ENCODE data around the gene LRP1.

Gene LRP1

GRCh38 chr12:57127726-57128518, at the start of gene LRP1:
Gene LRP1, plus strand, starts transcription at chr12:57128483. Its CDS starts 482 bp downstream, at chr12:57128965.
- TF ChIP-seq CTCF (IDR thresholded peaks at IDR 0.05), result no peak
- Histone ChIP-seq H3K27me3 (no peaks in the 10 kb centered on the region), H3K4me1 (peaks cover 0 to 39% (median 36%) of the 10 kb centered on the region in 4 donors), H3K4me3 (peak within 1 kb of the TSS; percentile 94 to 96), H3K27ac (peak within 1 kb of the TSS; percentile 95 to 99), H3K36me3 (no peaks in the 10 kb centered on the region), H3K9me3 (no peaks in the 10 kb centered on the region)
- peak; percentile 89 to 95 for DNase-seq
- intact Hi-C loops (cut with DNase I; ENCODE audit: low total_unique reads), result loop anchor here (2.0 kb wide), 1 partner anchor 49 kb away; no protein-coding TSS in a partner anchor

- Histone ChIP-seq H3K27ac (peak within 1 kb of the TSS; percentile 73 to 81), H3K4me3 (peak within 1 kb of the TSS; percentile 73 to 77), H3K27me3 (no peaks in the 10 kb centered on the region), H3K4me1 (peaks cover 0 to 20% (median 8%) of the 10 kb centered on the region in 4 donors), H3K36me3 (peaks cover 0 to 12% (median 0%) of the 10 kb centered on the region in 3 donors), H3K9me3 (no peaks in the 10 kb centered on the region)
- peak in 1 of 2 experiments; percentile 8 for TF ChIP-seq CTCF (IDR thresholded peaks at IDR 0.05)
- peak; percentile 99 for DNase-seq
- intact Hi-C loops (cut with DNase I; ENCODE audit: low total_unique reads), result no loop called here
Measured at GRCh38 chr12:57078519-57079404, 49.5 kb upstream of the LRP1 start, which contains the start of gene NEMP1. Gene NEMP1, minus strand, starts transcription at chr12:57078791. Its CDS starts 46 bp downstream, at chr12:57078745.

- Histone ChIP-seq H3K36me3 (peaks cover 0 to 12% (median 0%) of the 10 kb centered on the region in 3 donors), H3K4me3 (no peak overlapping the region), H3K27me3 (no peaks in the 10 kb centered on the region), H3K4me1 (peaks cover 0 to 20% (median 8%) of the 10 kb centered on the region in 4 donors), H3K9me3 (no peaks in the 10 kb centered on the region), H3K27ac (peak overlapping the region; percentile 73 to 81)
- no peak for DNase-seq
- intact Hi-C loops (cut with DNase I; ENCODE audit: low total_unique reads), result no loop called here
- no peak for TF ChIP-seq CTCF (IDR thresholded peaks at IDR 0.05)
Measured at GRCh38 chr12:57079821-57080220, 48.5 kb upstream of the LRP1 start.

GRCh38 chr12:57080855-57081254, 47.4 kb upstream of the LRP1 start:
- Histone ChIP-seq H3K4me3 (no peak overlapping the region), H3K36me3 (peaks cover 0 to 8% (median 0%) of the 10 kb centered on the region in 3 donors), H3K27me3 (no peaks in the 10 kb centered on the region), H3K27ac (no peak overlapping the region), H3K9me3 (no peaks in the 10 kb centered on the region), H3K4me1 (peaks cover 0 to 25% (median 13%) of the 10 kb centered on the region in 4 donors)
- no peak for TF ChIP-seq CTCF (IDR thresholded peaks at IDR 0.05)
- no peak for DNase-seq
- intact Hi-C loops (cut with DNase I; ENCODE audit: low total_unique reads), result no loop called here

GRCh38 chr12:57085999-57086492, 42.2 kb upstream of the LRP1 start:
- DNase-seq, result no peak
- Histone ChIP-seq H3K27me3 (no peaks in the 10 kb centered on the region), H3K36me3 (peaks cover 0 to 1% (median under 1%) of the 10 kb centered on the region in 3 donors), H3K4me3 (peak overlapping the region; percentile 91 to 98), H3K9me3 (no peaks in the 10 kb centered on the region), H3K4me1 (peaks cover under 1 to 26% (median 20%) of the 10 kb centered on the region in 4 donors), H3K27ac (peak overlapping the region; percentile 99)
- no peak for TF ChIP-seq CTCF (IDR thresholded peaks at IDR 0.05)
- intact Hi-C loops (cut with DNase I; ENCODE audit: low total_unique reads), result no loop called here

Data from tibial artery (tissue), 4 donors.